Hematopoietic multipotent progenitor cell (in vitro differentiated cells): Measurements from ENCODE around the gene POU2F2. TPM values are rescaled to one million over a fixed set of nuclear protein-coding genes. Genes with fewer than 3 reads are reported as not detected.
A peak's percentile ranks its signal among the peaks of the same experiment; 100 is the strongest.
"Not testable (repeated sequence)": the region's sequence is repeated elsewhere in the genome, so short reads cannot be mapped to it uniquely, and the experiment has no call there.

ENCODE experiments used
- DNase-seq, 3 donors: peaks; one replicate each; pipeline ENCODE4 v3.0.0-alpha.2; 2011 to 2015; ENCODE audit warnings: low read depth in 2 of 3, low spot score in 2 of 3
- total RNA-seq: library from RNA; depleted of rRNA; stranded (reverse); fragments of >200 nt; gene quantifications from one replicate; pipeline ENCODE4 v1.2.3, GENCODE V29; 2012

POU2F2 gene
- total RNA-seq, 1 donor: 5.7 TPM

- peak; percentile 68 to 94 (median 88) for DNase-seq
These were observed 23.5 kb downstream of the POU2F2 start for GRCh38 chr19:42108527-42109389.

DNA sequence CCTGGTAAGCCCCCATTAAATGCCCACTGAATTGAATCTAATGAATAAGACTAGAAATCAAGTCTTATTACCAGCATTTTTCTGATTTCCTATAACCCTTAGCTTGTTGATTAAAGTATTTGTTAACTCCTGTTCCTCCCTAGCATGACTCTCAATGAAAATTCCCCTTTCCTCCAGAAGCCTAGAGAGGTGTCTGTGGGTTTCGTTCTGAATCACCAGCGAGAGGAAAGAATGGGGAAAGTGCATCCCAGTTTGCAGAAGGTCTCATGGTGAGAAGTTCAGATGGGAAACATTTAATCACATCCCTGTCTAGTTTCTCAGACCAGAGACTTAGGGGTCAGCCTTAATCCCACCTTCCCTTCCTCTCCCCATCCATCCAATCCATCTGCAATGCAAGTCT is 26.9 kb downstream of the POU2F2 start:
- DNase-seq: no peak

DNA sequence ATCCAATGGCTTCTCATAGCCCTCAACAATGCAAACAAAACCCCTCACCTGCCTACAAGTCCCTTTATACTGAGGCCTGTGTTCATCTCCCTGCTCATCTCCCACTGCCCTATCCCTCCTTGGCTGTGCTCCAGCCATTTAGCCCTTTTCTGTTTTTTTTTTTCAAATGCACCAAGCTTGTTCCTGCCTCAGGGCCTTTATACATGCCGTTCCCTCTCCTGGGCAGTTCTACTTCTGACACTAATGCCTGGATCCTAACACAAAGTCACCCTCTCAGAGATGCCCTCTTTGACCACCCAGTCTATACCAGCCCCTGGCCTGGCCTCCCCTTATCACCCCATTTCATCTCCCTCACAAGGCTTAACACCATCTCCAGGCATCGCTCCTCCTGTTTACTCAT is 29.4 kb downstream of the POU2F2 start:
- no peak for DNase-seq

- not testable (repeated sequence) for DNase-seq
These were observed 32.0 kb downstream of the POU2F2 start for GRCh38 chr19:42100241-42100640.

DNA sequence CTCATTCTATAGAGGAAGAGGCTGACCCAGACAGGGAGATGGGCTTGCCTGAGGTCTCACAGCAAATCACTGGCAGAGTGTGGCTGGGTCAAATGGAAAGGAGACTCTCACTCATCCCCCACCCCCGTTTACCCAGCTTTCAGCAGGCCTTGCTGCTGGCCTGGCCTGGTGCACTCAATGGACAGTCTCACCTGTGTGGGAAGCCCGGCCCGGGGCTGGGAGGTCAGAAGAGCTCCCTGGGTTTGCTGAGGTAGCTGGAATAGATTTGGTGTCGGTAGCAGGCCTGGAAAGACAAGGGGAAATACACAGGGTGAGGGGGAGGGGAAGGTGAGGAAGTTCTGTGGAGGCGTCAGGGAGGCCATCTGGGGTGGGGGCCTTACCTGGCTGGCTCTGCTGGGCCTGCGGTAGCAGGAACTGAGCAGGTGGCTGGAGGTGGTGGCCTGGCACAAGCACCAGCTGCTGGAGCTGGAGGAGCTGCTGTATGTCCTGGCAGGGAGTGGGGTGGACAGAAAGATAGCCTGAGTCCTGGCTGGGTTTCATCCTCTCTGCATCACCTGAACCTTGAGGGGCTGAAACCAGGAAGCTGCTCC is 32.8 kb downstream of the POU2F2 start:
- DNase-seq: no peak

DNA sequence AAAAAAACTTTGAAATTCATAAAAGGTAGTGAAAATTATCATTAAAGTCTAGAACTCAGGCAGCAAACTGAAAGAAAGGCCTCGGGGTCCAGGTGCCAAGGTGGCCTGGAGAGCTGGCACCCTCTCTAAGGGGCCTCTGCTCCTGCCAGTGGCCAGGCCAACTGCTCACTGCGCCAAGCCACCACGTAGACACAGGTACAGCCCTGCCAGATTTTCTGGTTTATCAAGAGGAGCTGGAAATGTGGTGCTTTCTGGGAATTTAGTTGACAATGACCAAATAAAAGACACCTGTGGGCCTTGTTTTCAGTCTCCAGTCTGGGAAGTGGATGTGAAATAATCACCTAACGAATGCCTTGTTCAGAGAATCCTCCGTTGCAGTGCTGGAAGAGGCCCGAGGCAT is 33.5 kb downstream of the POU2F2 start:
- DNase-seq: no peak

DNA sequence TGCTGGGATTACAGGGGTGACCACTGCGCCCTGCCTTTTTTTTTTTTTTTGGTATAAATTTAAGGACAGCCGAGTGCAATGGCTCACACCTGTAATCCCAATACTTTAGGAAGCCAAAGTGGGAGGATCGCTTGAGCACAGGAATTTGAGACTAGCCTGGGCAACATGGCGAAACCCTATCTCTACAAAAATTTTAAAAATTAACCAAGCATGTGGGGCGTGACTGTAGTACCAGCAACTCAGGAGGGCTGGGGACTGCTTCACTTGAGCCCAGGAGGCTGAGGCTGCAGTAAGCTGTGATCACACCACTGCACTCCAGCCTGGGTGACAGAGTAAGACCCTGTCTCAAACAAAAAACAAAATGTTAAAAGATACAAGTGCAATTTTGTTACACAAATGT is 34.8 kb downstream of the POU2F2 start:
- no peak for DNase-seq

- DNase-seq: no peak
These were observed 35.9 kb downstream of the POU2F2 start for GRCh38 chr19:42096255-42096837.

GRCh38 chr19:42095814-42096230 is 36.4 kb downstream of the POU2F2 start:
- DNase-seq: no peak

DNA sequence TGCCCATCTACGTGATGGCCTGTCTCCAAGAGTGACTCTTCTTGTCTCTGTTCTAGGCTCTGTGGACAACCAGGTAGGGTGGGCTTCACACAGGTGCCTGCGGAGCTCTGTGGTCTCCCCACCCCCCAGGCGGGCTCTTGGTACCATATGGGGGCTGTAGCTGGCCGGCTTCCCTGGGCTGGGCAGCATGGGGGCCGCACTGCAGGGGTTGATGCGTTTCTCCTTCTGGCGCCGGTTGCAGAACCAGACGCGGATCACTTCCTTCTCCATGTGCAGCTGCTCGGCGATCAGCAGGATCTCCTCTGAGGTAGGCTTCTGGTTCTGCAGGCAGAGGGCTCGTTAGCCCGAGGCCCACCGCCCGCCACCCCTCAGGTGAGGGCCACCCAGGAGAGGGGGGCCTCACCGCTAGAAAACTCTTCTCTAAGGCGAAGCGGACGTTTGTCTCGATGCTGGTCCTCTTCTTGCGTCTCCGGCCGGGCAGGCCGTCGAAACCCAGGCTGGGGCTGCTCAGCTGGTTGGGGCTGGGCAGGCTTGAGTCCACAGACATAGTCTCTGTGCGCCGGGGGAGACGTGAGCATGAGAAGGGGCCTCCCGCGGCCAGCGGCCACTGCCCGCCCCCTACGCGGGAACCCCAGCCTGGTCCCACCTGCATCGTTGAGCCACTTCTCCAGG is 37.0 kb downstream of the POU2F2 start:
- no peak for DNase-seq

- DNase-seq: no peak
These were observed 38.3 kb downstream of the POU2F2 start for GRCh38 chr19:42093926-42094325.

- DNase-seq: no peak
These were observed 38.7 kb downstream of the POU2F2 start for GRCh38 chr19:42093505-42093904.

DNA sequence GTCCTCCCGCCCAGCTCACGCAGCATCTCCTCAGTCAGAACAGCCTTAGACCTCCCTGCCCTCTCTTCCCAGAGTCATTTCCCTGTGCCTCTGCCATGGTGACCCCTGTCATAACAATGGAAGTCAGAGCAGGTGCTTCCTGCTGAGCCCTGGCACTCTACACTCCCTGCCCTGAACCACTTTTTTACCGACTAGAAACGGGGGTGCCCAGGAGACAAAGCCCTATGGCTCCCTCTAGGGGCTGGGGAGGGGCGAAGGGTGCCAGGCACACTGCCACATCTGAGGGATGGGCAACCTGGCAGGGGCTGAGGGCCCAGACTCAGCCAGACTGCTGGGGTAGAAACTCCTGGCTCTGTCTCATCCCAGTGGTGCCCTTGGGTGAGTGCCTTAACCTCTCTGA is 39.9 kb downstream of the POU2F2 start:
- DNase-seq: peak in 2 of 3 donors; percentile 93 to 97

GRCh38 chr19:42091742-42092141 is 40.5 kb downstream of the POU2F2 start:
- DNase-seq: peak in 1 of 3 donors; percentile 43

DNA sequence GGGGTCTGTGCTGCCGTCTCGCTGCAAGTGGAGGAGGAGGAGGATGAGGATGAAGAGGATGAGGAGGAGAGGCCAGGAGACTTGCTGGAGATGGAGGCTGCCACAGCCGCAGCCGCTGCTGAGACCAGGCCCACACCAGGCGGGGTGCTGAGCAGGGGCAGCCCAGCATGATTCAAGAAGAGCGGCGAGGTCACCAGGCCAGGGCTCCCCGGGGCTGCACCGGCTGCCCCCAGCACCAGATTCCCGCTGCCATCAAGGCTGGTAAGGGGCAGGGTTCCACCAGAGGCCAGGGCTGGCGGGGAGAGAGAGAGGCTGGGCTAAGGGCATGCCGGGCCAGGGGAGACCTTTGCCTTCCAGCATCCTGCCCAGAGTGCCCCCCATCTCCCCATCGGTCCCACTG is 40.9 kb downstream of the POU2F2 start:
- no peak for DNase-seq

DNA sequence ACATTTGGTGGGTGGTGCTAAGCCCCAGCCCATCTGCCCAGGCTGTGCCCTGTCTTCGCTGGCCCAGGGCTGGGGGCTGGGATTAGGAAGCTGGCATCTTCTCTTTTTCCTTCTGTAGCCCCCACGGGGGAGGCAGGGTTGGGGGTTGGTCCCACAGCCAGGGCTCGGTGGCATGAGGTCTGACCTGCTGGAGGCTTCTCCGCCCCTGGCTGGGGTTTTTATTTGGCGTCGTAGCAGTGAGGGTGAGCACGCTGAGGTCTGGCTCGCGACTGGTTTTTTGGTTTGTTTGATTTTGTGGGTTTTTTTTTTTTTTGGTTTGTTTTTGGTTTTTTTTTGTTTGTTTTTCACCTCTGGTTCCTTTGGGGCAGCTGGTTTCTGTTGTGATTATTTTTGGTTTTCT is 41.6 kb downstream of the POU2F2 start:
- no peak for DNase-seq

DNA sequence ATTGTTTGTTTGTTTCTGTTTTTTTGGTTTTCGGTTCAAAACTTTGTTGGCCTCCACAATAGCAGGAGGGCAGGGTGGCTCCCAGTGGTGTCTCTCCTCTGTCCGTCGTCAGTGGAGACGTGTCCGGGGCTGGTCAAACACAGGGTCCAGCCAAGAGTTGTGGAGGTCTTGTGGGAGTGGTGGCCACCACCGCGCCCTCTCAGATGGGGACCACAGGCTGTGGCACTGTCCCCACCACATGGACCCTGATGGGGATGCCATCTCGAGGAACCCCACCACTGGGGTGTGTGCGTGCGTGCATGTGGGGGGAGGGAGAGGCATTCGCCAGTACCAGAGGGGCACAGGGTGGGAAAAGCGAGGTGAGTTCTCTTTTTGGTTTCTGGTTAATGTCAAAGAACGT is 42.5 kb downstream of the POU2F2 start:
- DNase-seq: no peak

DNA sequence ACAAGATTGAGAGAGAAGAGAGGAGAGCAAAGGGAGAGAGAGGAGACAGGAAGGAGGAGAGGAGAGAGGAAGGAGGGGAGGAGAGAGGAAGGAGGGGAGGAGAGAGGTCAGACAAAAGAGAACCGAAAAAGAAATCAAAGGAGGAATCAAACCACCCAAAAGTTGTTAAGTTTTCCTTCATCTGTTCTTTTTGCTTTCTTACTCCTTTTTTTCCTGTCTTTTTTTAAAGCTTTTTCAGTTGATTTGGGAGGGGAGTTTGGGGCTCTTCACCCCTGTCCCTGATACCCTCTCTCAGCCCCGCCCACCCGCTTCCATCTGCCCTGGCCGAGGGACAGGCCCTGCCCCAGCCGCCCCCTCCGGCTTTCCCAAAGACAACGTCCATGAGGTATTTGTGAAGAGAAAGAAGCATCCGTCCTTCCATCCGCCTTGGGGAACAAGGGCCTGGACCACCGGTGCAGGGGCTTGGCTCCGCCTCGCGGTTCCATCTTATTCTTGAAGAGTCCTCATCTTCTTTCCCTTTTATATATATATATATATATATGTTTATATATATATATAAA is 43.0 kb downstream of the POU2F2 start:
- no peak for DNase-seq

GRCh38 chr19:42088471-42089190 is 43.6 kb downstream of the POU2F2 start:
- DNase-seq: no peak

- DNase-seq: no peak
These were observed 45.3 kb downstream of the POU2F2 start for GRCh38 chr19:42086770-42087550.
